HepG2 (cell line): ENCODE measurements around the gene OTOP1. TPM values are rescaled to one million over a fixed set of nuclear protein-coding genes. Genes with fewer than 3 reads are reported as not detected.

Experiments used
- CBX2 ChIP-seq, 2 experiments: fragments of 200-600 bp in 1 of 2; sonication (generic); formaldehyde crosslinking in 1 of 2; IDR thresholded peaks; 2 replicates each; pipeline versions ENCODE4 v1.7.0 to v1.8.1; 2018 to 2022; ENCODE audit warnings: low read depth in 2 of 2, low read length in 1 of 2, mild to moderate bottlenecking in 1 of 2, missing genetic modification reagents in 1 of 2
- DNMT3B ChIP-seq: conservative IDR thresholded peaks from 2 replicates; pipeline ENCODE4 v1.6.1; 2016; ENCODE audit warnings: missing biosample characterization, control low read depth
- DR1 ChIP-seq: sonication (generic); formaldehyde crosslinking; IDR thresholded peaks from 2 replicates; pipeline ENCODE4 v1.8.0; 2021; ENCODE audit warnings: mild to moderate bottlenecking, missing genetic modification reagents, inconsistent platforms
- ELF1 ChIP-seq: sonication (generic); formaldehyde crosslinking; IDR thresholded peaks from 2 replicates; pipeline ENCODE4 v1.4.0; 2020; ENCODE audit warnings: missing genetic modification reagents
- EP300 ChIP-seq, 3 experiments: sonication (generic) in 1 of 3; formaldehyde crosslinking in 1 of 3; IDR thresholded peaks; 2 replicates each; pipeline versions ENCODE4 v1.5.1 to v1.6.1; 2011 to 2020; ENCODE audit warnings: low read depth in 2 of 3, low read length in 2 of 3, borderline replicate concordance in 1 of 3, improper control_type of control experiment in 1 of 3, mild to moderate bottlenecking in 1 of 3, missing genetic modification reagents in 1 of 3, moderate library complexity in 1 of 3
- HDAC1 ChIP-seq: sonication (generic); formaldehyde crosslinking; IDR thresholded peaks from 2 replicates; pipeline ENCODE4 v1.5.1; 2020; ENCODE audit warnings: mild to moderate bottlenecking, missing genetic modification reagents
- HOXD1 ChIP-seq: sonication (generic); formaldehyde crosslinking; IDR thresholded peaks from 2 replicates; pipeline ENCODE4 v1.5.0; 2020; ENCODE audit warnings: missing genetic modification reagents
- IRX3 ChIP-seq: sonication (generic); formaldehyde crosslinking; IDR thresholded peaks from 2 replicates; pipeline ENCODE4 v1.8.1; 2023; ENCODE audit warnings: mild to moderate bottlenecking, low read depth, missing genetic modification reagents, borderline replicate concordance
- ISL2 ChIP-seq: sonication (generic); formaldehyde crosslinking; IDR thresholded peaks from 2 replicates; pipeline ENCODE4 v1.5.0; 2020; ENCODE audit warnings: missing genetic modification reagents
- JUND ChIP-seq: sonication (generic); formaldehyde crosslinking; IDR thresholded peaks from 2 replicates; pipeline ENCODE4 v1.8.0; 2022; ENCODE audit warnings: mild to moderate bottlenecking, missing genetic modification reagents
- MAFF ChIP-seq: IDR thresholded peaks from 2 replicates; pipeline ENCODE4 v1.6.1; 2011; ENCODE audit warnings: low read depth, low read length, improper control_type of control experiment
- NCOR1 ChIP-seq: fragments of 200-600 bp; sonication (generic); IDR thresholded peaks from 2 replicates; pipeline ENCODE4 v1.7.0; 2017; ENCODE audit warnings: antibody characterized with exemption, low read length, borderline replicate concordance
- SNAPC2 ChIP-seq: sonication (generic); formaldehyde crosslinking; IDR thresholded peaks from 2 replicates; pipeline ENCODE4 v1.8.1; 2022; ENCODE audit warnings: mild to moderate bottlenecking, missing genetic modification reagents
- TAF15 ChIP-seq: fragments of 200-400 bp; formaldehyde crosslinking; IDR thresholded peaks from one replicate; pipeline ENCODE4 v1.6.1; 2018; ENCODE audit warnings: mild to moderate bottlenecking, low read depth, low read length; ENCODE audit not compliant: poor library complexity, severe bottlenecking
- ZBTB20 ChIP-seq: sonication (generic); formaldehyde crosslinking; IDR thresholded peaks from 2 replicates; pipeline ENCODE4 v1.8.1; 2023; ENCODE audit warnings: missing genetic modification reagents, low read depth, mild to moderate bottlenecking, borderline replicate concordance
- ZFP36 ChIP-seq: fragments of 150-350 bp; IDR thresholded peaks from 2 replicates; pipeline ENCODE4 v1.6.1; 2018; ENCODE audit warnings: borderline replicate concordance, low read length, low read depth; ENCODE audit not compliant: partially characterized antibody
- ZNF3 ChIP-seq: IDR thresholded peaks from 2 replicates; pipeline ENCODE4 v1.7.0; 2017; ENCODE audit warnings: inconsistent platforms
- ZNF317 ChIP-seq: sonication (generic); formaldehyde crosslinking; IDR thresholded peaks from 2 replicates; pipeline ENCODE4 v1.5.0; 2020; ENCODE audit warnings: mild to moderate bottlenecking, missing genetic modification reagents
- ZNF329 ChIP-seq: sonication (generic); formaldehyde crosslinking; IDR thresholded peaks from 2 replicates; pipeline ENCODE4 v1.9.0; 2021; ENCODE audit warnings: low read depth, mild to moderate bottlenecking, missing genetic modification reagents
- ZNF773 ChIP-seq: sonication (generic); formaldehyde crosslinking; IDR thresholded peaks from 2 replicates; pipeline ENCODE4 v1.4.0; 2020; ENCODE audit warnings: missing genetic modification reagents, borderline replicate concordance
- polyA plus RNA-seq, 8 experiments: library from polyadenylated mRNA; depleted of rRNA in 3 of 8; stranded (reverse) in 7 of 8; unstranded in 1 of 8; fragments of >200 nt; fragmentation: Illumina TruSeq in 4 of 8; extraction: Trizol in 4 of 8; gene quantifications; 2 replicates each; pipeline versions ENCODE4 v1.2.1 to v1.2.3, GENCODE V29; 2011 to 2016; ENCODE audit warnings: low read depth in 4 of 8, missing spikeins in 1 of 8, mixed read lengths in 1 of 8; ENCODE audit not compliant: insufficient read depth in 1 of 8
- total RNA-seq, 5 experiments: library from RNA; depleted of rRNA; stranded (reverse); fragments of >200 nt; fragmentation: Illumina TruSeq; extraction: Trizol; gene quantifications; 2 replicates each; pipeline ENCODE4 v1.2.3, GENCODE V29; 2016; ENCODE audit warnings: low read depth in 1 of 5
- TF ChIP-seq, protein P1 (sequence below): sonication (generic); formaldehyde crosslinking; conservative IDR thresholded peaks from 2 replicates; pipeline ENCODE4 v1.8.1; 2023; ENCODE audit warnings: missing genetic modification reagents
- TF ChIP-seq, protein P2 (sequence below): sonication (generic); formaldehyde crosslinking; IDR thresholded peaks from 2 replicates; pipeline ENCODE4 v1.5.0; 2020; ENCODE audit warnings: missing genetic modification reagents, mild to moderate bottlenecking, borderline replicate concordance
- TF ChIP-seq, protein P3 (sequence below): sonication (generic); formaldehyde crosslinking; IDR thresholded peaks from 2 replicates; pipeline ENCODE4 v1.4.0; 2020; ENCODE audit warnings: missing genetic modification reagents, borderline replicate concordance
- TF ChIP-seq, protein P4 (sequence below): sonication (generic); formaldehyde crosslinking; IDR thresholded peaks from 2 replicates; pipeline ENCODE4 v1.4.0; 2020; ENCODE audit warnings: missing genetic modification reagents

The OTOP1 gene
- total and polyA plus RNA-seq, 2 of the 13 experiments (the other 11 are each of a cell fraction or from before 2014, with no cell fraction given) = not detected

DNA sequence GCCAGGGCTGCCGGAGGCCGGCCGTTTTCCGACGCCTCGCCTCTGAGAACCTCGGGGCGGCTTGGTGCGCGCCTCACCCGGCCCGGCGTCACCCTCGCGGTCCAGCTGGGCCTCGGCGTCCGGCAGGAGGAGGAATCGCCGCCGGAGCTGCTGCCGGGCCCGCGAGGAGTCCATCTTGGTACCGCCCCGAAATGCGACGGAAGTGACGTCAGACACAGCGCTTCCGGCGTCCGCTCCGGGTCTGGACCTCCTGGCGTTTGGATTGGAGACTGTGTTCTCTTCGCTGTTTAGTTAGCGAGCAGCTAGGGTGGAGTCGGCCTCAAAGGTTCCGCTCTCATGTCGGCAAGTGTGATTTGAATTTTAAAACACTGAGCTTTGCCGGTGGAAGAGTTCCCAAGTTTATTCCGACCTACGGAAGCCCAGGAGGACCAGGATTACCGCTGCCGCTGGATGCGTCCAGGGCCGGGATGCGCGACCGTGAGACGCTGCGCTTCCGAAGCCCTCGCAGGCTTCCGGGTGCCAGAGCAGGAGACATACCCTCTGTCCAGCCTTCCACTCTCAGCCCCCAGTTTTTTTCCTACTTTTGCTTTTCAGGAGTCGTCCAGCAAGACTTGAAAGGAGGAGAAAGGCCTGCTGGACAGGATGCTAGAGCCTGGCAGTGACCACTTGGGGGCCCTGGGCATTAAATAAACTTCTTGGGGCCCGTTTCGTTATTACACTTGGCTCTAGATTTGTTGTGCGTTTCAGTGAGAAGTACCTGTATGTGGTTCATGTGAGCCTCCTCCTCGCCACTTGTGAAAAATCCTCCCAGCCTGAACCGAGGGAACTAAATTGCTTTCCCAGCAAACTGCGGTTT, 21.5 kb upstream of the OTOP1 start, which contains the start of gene TMEM128 (continued):
- TF ChIP-seq, protein P1, sequence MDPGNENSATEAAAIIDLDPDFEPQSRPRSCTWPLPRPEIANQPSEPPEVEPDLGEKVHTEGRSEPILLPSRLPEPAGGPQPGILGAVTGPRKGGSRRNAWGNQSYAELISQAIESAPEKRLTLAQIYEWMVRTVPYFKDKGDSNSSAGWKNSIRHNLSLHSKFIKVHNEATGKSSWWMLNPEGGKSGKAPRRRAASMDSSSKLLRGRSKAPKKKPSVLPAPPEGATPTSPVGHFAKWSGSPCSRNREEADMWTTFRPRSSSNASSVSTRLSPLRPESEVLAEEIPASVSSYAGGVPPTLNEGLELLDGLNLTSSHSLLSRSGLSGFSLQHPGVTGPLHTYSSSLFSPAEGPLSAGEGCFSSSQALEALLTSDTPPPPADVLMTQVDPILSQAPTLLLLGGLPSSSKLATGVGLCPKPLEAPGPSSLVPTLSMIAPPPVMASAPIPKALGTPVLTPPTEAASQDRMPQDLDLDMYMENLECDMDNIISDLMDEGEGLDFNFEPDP = no peak
- peak; percentile 93 for TF ChIP-seq JUND (CRISPR knock-in tag)
- no peak for TF ChIP-seq ZNF3
- TF ChIP-seq, protein P2, sequence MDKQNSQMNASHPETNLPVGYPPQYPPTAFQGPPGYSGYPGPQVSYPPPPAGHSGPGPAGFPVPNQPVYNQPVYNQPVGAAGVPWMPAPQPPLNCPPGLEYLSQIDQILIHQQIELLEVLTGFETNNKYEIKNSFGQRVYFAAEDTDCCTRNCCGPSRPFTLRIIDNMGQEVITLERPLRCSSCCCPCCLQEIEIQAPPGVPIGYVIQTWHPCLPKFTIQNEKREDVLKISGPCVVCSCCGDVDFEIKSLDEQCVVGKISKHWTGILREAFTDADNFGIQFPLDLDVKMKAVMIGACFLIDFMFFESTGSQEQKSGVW = no peak; the same call in 1 of the 2 replicates
- peak; percentile 88 for TF ChIP-seq ELF1
- no peak for TF ChIP-seq NCOR1
- peak; percentile 75; the same call in 1 of the 2 replicates for TF ChIP-seq ZNF317 (CRISPR knock-in tag)
- TF ChIP-seq IRX3 = no peak
- peak; percentile 93 for TF ChIP-seq HDAC1 (CRISPR knock-in tag)
- no peak for TF ChIP-seq MAFF
- TF ChIP-seq DR1 = peak; percentile 67
- TF ChIP-seq ZFP36 = no peak
- no peak for TF ChIP-seq ZNF329 (CRISPR knock-in tag)
- no peak for TF ChIP-seq EP300 (IDR thresholded peaks at IDR 0.05; ENCODE audit: low read depth in 2 of 2, low read length in 2 of 2)
- 0 out of 2 replicates have a peak, but pooled peaks have one; percentile 40 for TF ChIP-seq EP300 (CRISPR knock-in tag; IDR thresholded peaks at IDR 0.05; ENCODE audit: borderline replicate concordance)
- TF ChIP-seq CBX2 (IDR thresholded peaks at IDR 0.05; ENCODE audit: low read depth, low read length) = no peak
- no peak for TF ChIP-seq CBX2 (CRISPR knock-in tag; IDR thresholded peaks at IDR 0.05; ENCODE audit: low read depth)
- peak; percentile 74; the same call in 1 of the 2 replicates for TF ChIP-seq DNMT3B (CRISPR knock-in tag)
- TF ChIP-seq SNAPC2 (CRISPR knock-in tag) = no peak
- TF ChIP-seq HOXD1 (CRISPR knock-in tag) = peak; percentile 18; the same call in 1 of the 2 replicates
- no peak for TF ChIP-seq ZBTB20 (CRISPR knock-in tag)
- TF ChIP-seq ISL2 (CRISPR knock-in tag) = 0 out of 2 replicates have a peak, but pooled peaks have one; percentile 24
- TF ChIP-seq, protein P3, sequence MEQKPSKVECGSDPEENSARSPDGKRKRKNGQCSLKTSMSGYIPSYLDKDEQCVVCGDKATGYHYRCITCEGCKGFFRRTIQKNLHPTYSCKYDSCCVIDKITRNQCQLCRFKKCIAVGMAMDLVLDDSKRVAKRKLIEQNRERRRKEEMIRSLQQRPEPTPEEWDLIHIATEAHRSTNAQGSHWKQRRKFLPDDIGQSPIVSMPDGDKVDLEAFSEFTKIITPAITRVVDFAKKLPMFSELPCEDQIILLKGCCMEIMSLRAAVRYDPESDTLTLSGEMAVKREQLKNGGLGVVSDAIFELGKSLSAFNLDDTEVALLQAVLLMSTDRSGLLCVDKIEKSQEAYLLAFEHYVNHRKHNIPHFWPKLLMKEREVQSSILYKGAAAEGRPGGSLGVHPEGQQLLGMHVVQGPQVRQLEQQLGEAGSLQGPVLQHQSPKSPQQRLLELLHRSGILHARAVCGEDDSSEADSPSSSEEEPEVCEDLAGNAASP = no peak
- TF ChIP-seq, protein P4, sequence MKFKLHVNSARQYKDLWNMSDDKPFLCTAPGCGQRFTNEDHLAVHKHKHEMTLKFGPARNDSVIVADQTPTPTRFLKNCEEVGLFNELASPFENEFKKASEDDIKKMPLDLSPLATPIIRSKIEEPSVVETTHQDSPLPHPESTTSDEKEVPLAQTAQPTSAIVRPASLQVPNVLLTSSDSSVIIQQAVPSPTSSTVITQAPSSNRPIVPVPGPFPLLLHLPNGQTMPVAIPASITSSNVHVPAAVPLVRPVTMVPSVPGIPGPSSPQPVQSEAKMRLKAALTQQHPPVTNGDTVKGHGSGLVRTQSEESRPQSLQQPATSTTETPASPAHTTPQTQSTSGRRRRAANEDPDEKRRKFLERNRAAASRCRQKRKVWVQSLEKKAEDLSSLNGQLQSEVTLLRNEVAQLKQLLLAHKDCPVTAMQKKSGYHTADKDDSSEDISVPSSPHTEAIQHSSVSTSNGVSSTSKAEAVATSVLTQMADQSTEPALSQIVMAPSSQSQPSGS = peak; percentile 98
- TF ChIP-seq TAF15 = no peak
- TF ChIP-seq ZNF773 = no peak
